Neural progenitor cell (in vitro differentiated cells): ENCODE measurements around the gene KRT24. TPM values are rescaled to one million over a fixed set of nuclear protein-coding genes. Genes with fewer than 3 reads are reported as not detected.

Experiments used
- DNase-seq: peaks from one replicate; pipeline ENCODE4 v3.0.0-alpha.2; 2016; ENCODE audit warnings: low spot score
- H2AFZ ChIP-seq: fragments of 200-600 bp; sonication (generic); replicated peaks from 2 replicates; pipeline ENCODE4 v1.6.1; 2016; ENCODE audit warnings: antibody characterized with exemption
- H3F3A ChIP-seq: fragments of 200-600 bp; sonication (generic); 2 replicates; pipeline ENCODE4 v1.6.1; 2016; ENCODE audit warnings: antibody characterized with exemption, low read depth
- H3K27ac ChIP-seq: fragments of 200-600 bp; sonication (generic); 2 replicates; pipeline ENCODE4 v1.5.1; 2016; ENCODE audit warnings: mild to moderate bottlenecking
- H3K27me3 ChIP-seq: fragments of 200-600 bp; sonication (generic); 2 replicates; pipeline ENCODE4 v1.6.1; 2016; ENCODE audit warnings: mild to moderate bottlenecking, moderate library complexity
- H3K36me3 ChIP-seq: fragments of 200-600 bp; sonication (generic); 2 replicates; pipeline ENCODE4 v1.5.1; 2016
- H3K4me1 ChIP-seq: fragments of 200-600 bp; sonication (generic); 2 replicates; pipeline ENCODE4 v1.6.1; 2016; ENCODE audit warnings: mixed run types
- H3K4me2 ChIP-seq: fragments of 200-600 bp; sonication (generic); 2 replicates; pipeline ENCODE4 v1.6.1; 2016
- H3K4me3 ChIP-seq: fragments of 200-600 bp; sonication (generic); 2 replicates; pipeline ENCODE4 v1.5.1; 2016
- H3K79me2 ChIP-seq: fragments of 200-600 bp; sonication (generic); 2 replicates; pipeline ENCODE4 v1.6.1; 2016; ENCODE audit warnings: low read depth
- H3K9ac ChIP-seq: fragments of 200-600 bp; sonication (generic); 2 replicates; pipeline ENCODE4 v1.6.1; 2016
- H3K9me3 ChIP-seq: fragments of 200-600 bp; sonication (generic); 2 replicates; pipeline ENCODE4 v1.5.1; 2016; ENCODE audit warnings: low read depth
- H4K20me1 ChIP-seq: fragments of 200-600 bp; sonication (generic); 2 replicates; pipeline ENCODE4 v1.6.1; 2016; ENCODE audit warnings: low read depth
- H3K27ac Mint-ChIP-seq: 3 replicates; pipeline ENCODE4 v1.8.0; 2021; ENCODE audit warnings: mixed read lengths
- H3K27me3 Mint-ChIP-seq: 2 replicates; pipeline ENCODE4 v1.8.0; 2022; ENCODE audit warnings: low read depth, mild to moderate bottlenecking, inconsistent platforms, moderate library complexity, mixed read lengths; ENCODE audit not compliant: insufficient read depth
- H3K36me3 Mint-ChIP-seq: 3 replicates; pipeline ENCODE4 v1.8.0; 2021; ENCODE audit warnings: mixed read lengths
- H3K4me1 Mint-ChIP-seq: 3 replicates; pipeline ENCODE4 v1.8.0; 2021; ENCODE audit warnings: mixed read lengths
- H3K4me3 Mint-ChIP-seq: 3 replicates; pipeline ENCODE4 v1.8.0; 2021; ENCODE audit warnings: mild to moderate bottlenecking, moderate library complexity, mixed read lengths
- H3K9me3 Mint-ChIP-seq: 3 replicates; pipeline ENCODE4 v1.8.0; 2020; ENCODE audit warnings: mixed read lengths
- EZH2 ChIP-seq: fragments of 200-600 bp; sonication (generic); IDR thresholded peaks from 2 replicates; pipeline ENCODE4 v1.6.1; 2017; ENCODE audit warnings: antibody characterized with exemption, mild to moderate bottlenecking, moderate library complexity
- EZH2phosphoT487 ChIP-seq: fragments of 200-600 bp; sonication (generic); IDR thresholded peaks from 2 replicates; pipeline ENCODE4 v1.6.1; 2017; ENCODE audit warnings: antibody characterized with exemption
- total RNA-seq: library from RNA; depleted of rRNA; stranded (reverse); fragments of >200 nt; gene quantifications from 2 replicates; pipeline ENCODE4 v1.2.3, GENCODE V29; 2015; ENCODE audit warnings: low replicate concordance
- TF ChIP-seq, protein P1 (sequence below): fragments of 200-600 bp; sonication (generic); IDR thresholded peaks from 2 replicates; pipeline ENCODE4 v1.5.1; 2017; ENCODE audit warnings: antibody characterized with exemption, mild to moderate bottlenecking

KRT24 gene
- total RNA-seq, 1 donor from 2014 or later: not detected

DNA sequence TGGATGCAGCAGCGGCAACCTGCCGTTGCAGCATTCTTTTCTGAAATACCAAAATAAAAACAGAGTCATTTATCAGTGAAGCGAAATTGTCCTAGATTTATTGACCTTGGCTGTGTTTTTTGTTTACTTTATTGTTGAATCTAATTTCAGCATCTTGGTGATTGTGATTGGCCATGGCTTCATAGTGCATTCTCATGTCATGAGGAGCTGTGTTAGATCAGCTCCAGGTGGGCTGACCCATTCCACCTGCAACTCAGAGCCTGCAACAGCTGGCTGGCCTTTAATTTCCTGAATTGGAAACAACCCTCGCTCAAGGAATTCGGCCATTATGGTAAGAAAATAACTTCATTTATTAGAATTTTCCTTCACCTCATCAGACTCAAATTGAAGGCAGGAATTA, 16.4 kb downstream of the KRT24 start:
- TF ChIP-seq EZH2 (no peak), EZH2phosphoT487 (no peak)
- TF ChIP-seq, protein P1, sequence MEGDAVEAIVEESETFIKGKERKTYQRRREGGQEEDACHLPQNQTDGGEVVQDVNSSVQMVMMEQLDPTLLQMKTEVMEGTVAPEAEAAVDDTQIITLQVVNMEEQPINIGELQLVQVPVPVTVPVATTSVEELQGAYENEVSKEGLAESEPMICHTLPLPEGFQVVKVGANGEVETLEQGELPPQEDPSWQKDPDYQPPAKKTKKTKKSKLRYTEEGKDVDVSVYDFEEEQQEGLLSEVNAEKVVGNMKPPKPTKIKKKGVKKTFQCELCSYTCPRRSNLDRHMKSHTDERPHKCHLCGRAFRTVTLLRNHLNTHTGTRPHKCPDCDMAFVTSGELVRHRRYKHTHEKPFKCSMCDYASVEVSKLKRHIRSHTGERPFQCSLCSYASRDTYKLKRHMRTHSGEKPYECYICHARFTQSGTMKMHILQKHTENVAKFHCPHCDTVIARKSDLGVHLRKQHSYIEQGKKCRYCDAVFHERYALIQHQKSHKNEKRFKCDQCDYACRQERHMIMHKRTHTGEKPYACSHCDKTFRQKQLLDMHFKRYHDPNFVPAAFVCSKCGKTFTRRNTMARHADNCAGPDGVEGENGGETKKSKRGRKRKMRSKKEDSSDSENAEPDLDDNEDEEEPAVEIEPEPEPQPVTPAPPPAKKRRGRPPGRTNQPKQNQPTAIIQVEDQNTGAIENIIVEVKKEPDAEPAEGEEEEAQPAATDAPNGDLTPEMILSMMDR: no peak
- Mint-ChIP-seq H3K27me3 (peaks cover 5% of the 10 kb centered on the region), H3K4me1 (no peaks in the 10 kb centered on the region), H3K9me3 (no peaks in the 10 kb centered on the region), H3K27ac (no peak overlapping the region), H3K36me3 (no peaks in the 10 kb centered on the region), H3K4me3 (no peak overlapping the region)
- Histone ChIP-seq H3F3A (no peaks in the 10 kb centered on the region), H3K4me3 (no peak overlapping the region), H3K79me2 (no peaks in the 10 kb centered on the region), H3K36me3 (no peaks in the 10 kb centered on the region), H2AFZ (peak overlapping the region; percentile 42), H3K9me3 (no peaks in the 10 kb centered on the region), H4K20me1 (no peaks in the 10 kb centered on the region), H3K4me1 (no peaks in the 10 kb centered on the region), H3K27me3 (no peaks in the 10 kb centered on the region), H3K9ac (no peak overlapping the region), H3K4me2 (no peak overlapping the region), H3K27ac (no peak overlapping the region)
- no peak for DNase-seq

DNA sequence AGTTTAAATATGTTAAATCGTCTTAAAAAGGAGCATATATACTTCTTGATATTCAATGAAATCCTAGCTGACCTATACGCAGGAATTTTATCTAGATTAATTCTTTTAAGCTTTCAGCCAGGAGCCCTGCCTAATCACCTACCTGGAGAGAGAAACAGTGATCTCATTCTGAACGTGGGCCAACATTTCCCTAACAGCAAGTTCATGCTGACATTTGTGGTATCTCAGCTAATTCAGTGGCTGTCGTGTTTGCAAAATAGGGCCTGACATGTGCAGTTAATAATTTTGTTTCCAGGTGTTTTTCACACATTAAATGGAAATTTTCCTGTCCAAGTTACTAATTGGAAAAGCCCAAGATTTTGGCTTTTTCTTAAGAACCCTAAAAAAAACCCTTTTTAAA, 17.4 kb downstream of the KRT24 start:
- Histone ChIP-seq H2AFZ (no peak overlapping the region), H3K36me3 (no peaks in the 10 kb centered on the region), H3K9ac (no peak overlapping the region), H3F3A (no peaks in the 10 kb centered on the region), H3K9me3 (no peaks in the 10 kb centered on the region), H3K4me1 (no peaks in the 10 kb centered on the region), H3K27me3 (no peaks in the 10 kb centered on the region), H3K79me2 (no peaks in the 10 kb centered on the region), H3K4me2 (no peak overlapping the region), H3K4me3 (no peak overlapping the region), H3K27ac (no peak overlapping the region), H4K20me1 (no peaks in the 10 kb centered on the region)
- Mint-ChIP-seq H3K9me3 (no peaks in the 10 kb centered on the region), H3K4me3 (no peak overlapping the region), H3K36me3 (no peaks in the 10 kb centered on the region), H3K27me3 (peaks cover 5% of the 10 kb centered on the region), H3K4me1 (no peaks in the 10 kb centered on the region), H3K27ac (no peak overlapping the region)
- TF ChIP-seq EZH2 (no peak), EZH2phosphoT487 (no peak)
- TF ChIP-seq, protein P1: no peak
- DNase-seq: no peak

DNA sequence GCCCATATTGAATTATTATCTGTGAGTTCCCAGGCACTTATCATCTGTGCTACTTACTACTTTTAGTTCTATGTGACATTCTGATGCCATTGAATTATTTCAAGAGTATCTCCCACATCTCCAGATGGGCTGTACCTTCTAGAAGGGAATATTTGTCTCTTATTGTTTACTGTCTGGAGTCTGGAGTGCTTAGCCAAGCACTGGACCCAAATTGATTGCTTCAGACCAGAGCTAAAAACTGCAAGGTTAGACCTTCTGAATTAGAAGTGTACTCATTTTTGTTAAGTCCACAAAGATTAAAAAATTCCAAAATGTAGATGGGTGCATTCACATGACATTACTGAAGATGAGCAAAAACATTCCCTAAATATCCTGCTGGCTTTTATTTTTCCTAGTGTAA, 22.6 kb downstream of the KRT24 start:
- Histone ChIP-seq H3K9me3 (no peaks in the 10 kb centered on the region), H3K79me2 (no peaks in the 10 kb centered on the region), H3K4me1 (no peaks in the 10 kb centered on the region), H3K4me3 (no peak overlapping the region), H3K27me3 (peaks cover 2% of the 10 kb centered on the region), H2AFZ (no peak overlapping the region), H4K20me1 (no peaks in the 10 kb centered on the region), H3K9ac (no peak overlapping the region), H3K27ac (no peak overlapping the region), H3K36me3 (no peaks in the 10 kb centered on the region), H3F3A (no peaks in the 10 kb centered on the region), H3K4me2 (no peak overlapping the region)
- no peaks in the 10 kb centered on the region for H3K36me3 Mint-ChIP-seq
- no peaks in the 10 kb centered on the region for H3K27me3 Mint-ChIP-seq
- no peak overlapping the region for H3K27ac Mint-ChIP-seq
- TF ChIP-seq, protein P1: no peak
- TF ChIP-seq EZH2 (no peak), EZH2phosphoT487 (no peak)
- DNase-seq: no peak
- no peak overlapping the region for H3K4me3 Mint-ChIP-seq
- no peaks in the 10 kb centered on the region for H3K4me1 Mint-ChIP-seq
- H3K9me3 Mint-ChIP-seq: no peaks in the 10 kb centered on the region
